Endodermal cell (in vitro differentiated cells): ENCODE data around the gene N4BP2L2. TPM values are rescaled to one million over a fixed set of nuclear protein-coding genes. Genes with fewer than 3 reads are reported as not detected.

Experiments
- DNase-seq: peaks from one replicate; pipeline ENCODE4 v3.0.0-alpha.2; 2017
- H3K27ac ChIP-seq: 2 replicates; pipeline ENCODE4 v1.5.1; 2013; ENCODE audit warnings: mild to moderate bottlenecking, low read depth, low read length, moderate library complexity
- H3K27me3 ChIP-seq: 2 replicates; pipeline ENCODE4 v1.6.1; 2013; ENCODE audit warnings: mild to moderate bottlenecking, low read length, moderate library complexity; ENCODE audit not compliant: insufficient read depth, control insufficient read depth, poor library complexity, severe bottlenecking
- H3K36me3 ChIP-seq: 2 replicates; pipeline ENCODE4 v1.7.0; 2013; ENCODE audit warnings: mild to moderate bottlenecking, low read length, moderate library complexity; ENCODE audit not compliant: control insufficient read depth, insufficient read depth
- H3K4me1 ChIP-seq: one replicate; pipeline ENCODE4 v1.7.0; 2013; ENCODE audit warnings: low read length; ENCODE audit not compliant: control insufficient read depth, insufficient read depth
- H3K4me3 ChIP-seq: 2 replicates; pipeline ENCODE4 v1.5.1; 2013; ENCODE audit warnings: mild to moderate bottlenecking, low read length, moderate library complexity
- H3K9ac ChIP-seq: 2 replicates; pipeline ENCODE4 v1.6.1; 2013; ENCODE audit warnings: mild to moderate bottlenecking, low read length, moderate library complexity; ENCODE audit not compliant: poor library complexity, severe bottlenecking; ENCODE audit errors: extremely low read depth
- H3K9me3 ChIP-seq: 2 replicates; pipeline ENCODE4 v1.6.1; 2013; ENCODE audit warnings: mild to moderate bottlenecking, low read length, moderate library complexity; ENCODE audit not compliant: control insufficient read depth
- H3K27ac Mint-ChIP-seq: 2 replicates; pipeline ENCODE4 v1.8.0; 2020; ENCODE audit warnings: mixed read lengths
- H3K27me3 Mint-ChIP-seq: 2 replicates; pipeline ENCODE4 v1.8.0; 2021; ENCODE audit warnings: mild to moderate bottlenecking, mixed read lengths; ENCODE audit not compliant: insufficient read depth
- H3K36me3 Mint-ChIP-seq: 2 replicates; pipeline ENCODE4 v1.8.0; 2020; ENCODE audit warnings: low read depth, mixed read lengths
- H3K4me1 Mint-ChIP-seq: 2 replicates; pipeline ENCODE4 v1.8.0; 2020; ENCODE audit warnings: mixed read lengths
- H3K4me3 Mint-ChIP-seq: 2 replicates; pipeline ENCODE4 v1.8.0; 2020; ENCODE audit warnings: mild to moderate bottlenecking, moderate library complexity, mixed read lengths
- H3K9me3 Mint-ChIP-seq: 2 replicates; pipeline ENCODE4 v1.8.0; 2020; ENCODE audit warnings: mild to moderate bottlenecking, mixed read lengths
- CTCF ChIP-seq: fragments of 200-600 bp; sonication (generic); conservative IDR thresholded peaks from 2 replicates; pipeline ENCODE4 v1.5.0; 2021; ENCODE audit warnings: antibody characterized with exemption, mild to moderate bottlenecking
- WGBS, 2 experiments: methylation state at CpG; one replicate each; pipeline versions ENCODE4 v1.1.5 to v1.1.7; 2013; ENCODE audit warnings: missing lambda C conversion rate in 2 of 2, mixed read lengths in 1 of 2; ENCODE audit not compliant: insufficient coverage in 1 of 2, insufficient read length in 1 of 2; 5-methylcytosine and 5-hydroxymethylcytosine counted together
- total RNA-seq, 2 donors: library from RNA; stranded (reverse); fragmentation: NEBNext Ultra II Directional in 1 of 2; extraction: Animal tissue kit (Norgen Biotek cat#: 25700) in 1 of 2; gene quantifications; 2 replicates in 1 of 2; 3 replicates in 1 of 2; pipeline ENCODE4 v1.2.1, GENCODE V29; 2021

Gene N4BP2L2
- total RNA-seq, 2 donors from 2014 or later: 70.4 to 92.8 TPM

GRCh38 chr13:32431361-32431760, 107.2 kb downstream of the N4BP2L2 start:
- Histone ChIP-seq H3K27me3 (peaks cover 22% of the 10 kb centered on the region), H3K27ac (no peak overlapping the region), H3K9ac (no peak overlapping the region), H3K9me3 (no peaks in the 10 kb centered on the region), H3K36me3 (no peaks in the 10 kb centered on the region), H3K4me1 (no peaks in the 10 kb centered on the region), H3K4me3 (no peak overlapping the region)
- H3K4me1 Mint-ChIP-seq: peaks cover 7% of the 10 kb centered on the region
- H3K4me3 Mint-ChIP-seq: no peak overlapping the region
- no peak overlapping the region for H3K27ac Mint-ChIP-seq
- 94% methylated on average over 3 of the region's 5 CpGs; no CpG with 5 or more reads in 1 of the 2 experiments for WGBS, 2 experiments
- TF ChIP-seq CTCF: no peak
- H3K9me3 Mint-ChIP-seq: no peaks in the 10 kb centered on the region
- peaks cover 6% of the 10 kb centered on the region for H3K27me3 Mint-ChIP-seq
- no peak for DNase-seq
- H3K36me3 Mint-ChIP-seq: no peaks in the 10 kb centered on the region

DNA sequence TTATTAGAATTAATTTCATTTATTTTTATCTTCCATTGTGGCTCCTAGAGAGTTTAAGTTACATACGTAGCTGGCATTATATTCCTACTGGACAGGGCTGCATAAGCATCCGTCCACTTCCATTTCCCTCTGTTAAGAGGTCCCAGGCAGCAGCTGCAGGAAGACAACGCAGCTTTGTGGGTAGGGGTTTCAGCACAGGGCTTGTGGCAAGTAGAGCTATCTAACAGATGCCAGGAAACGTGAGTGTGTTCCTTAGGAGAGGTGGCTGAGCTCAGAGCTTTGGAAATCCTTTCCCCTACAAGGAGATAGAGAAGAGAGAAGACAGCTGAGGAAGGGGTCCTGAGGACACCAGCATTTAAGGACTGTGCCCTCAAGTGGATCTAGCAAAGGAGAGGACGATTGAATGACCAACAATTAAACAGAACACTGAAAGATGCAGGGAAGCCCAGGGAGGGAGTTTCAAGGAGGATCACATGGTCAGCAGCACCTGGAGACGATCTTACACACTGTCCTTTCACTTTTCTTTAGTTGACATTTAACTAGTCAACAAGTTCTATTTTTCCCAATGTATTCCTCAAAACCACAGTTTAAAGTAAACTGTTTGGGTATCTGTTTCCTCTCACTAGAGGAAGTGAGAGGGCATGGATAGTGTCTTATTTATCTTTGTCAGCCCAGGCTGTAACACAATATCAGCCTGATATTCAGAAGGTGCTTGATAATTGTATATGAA, 108.4 kb downstream of the N4BP2L2 start:
- H3K36me3 ChIP-seq: no peaks in the 10 kb centered on the region
- 93 to 97% methylated on average over 4 to 6 of the region's 6 CpGs for WGBS, 2 experiments
- H3K27ac Mint-ChIP-seq: no peak overlapping the region
- no peak for DNase-seq
- no peaks in the 10 kb centered on the region for H3K9me3 Mint-ChIP-seq
- peaks cover 14% of the 10 kb centered on the region for H3K27me3 Mint-ChIP-seq
- H3K9me3 ChIP-seq: no peaks in the 10 kb centered on the region
- no peak for TF ChIP-seq CTCF
- no peaks in the 10 kb centered on the region for H3K4me1 ChIP-seq
- peaks cover 34% of the 10 kb centered on the region for H3K27me3 ChIP-seq
- H3K4me3 Mint-ChIP-seq: no peak overlapping the region
- H3K4me3 ChIP-seq: no peak overlapping the region
- no peak overlapping the region for H3K9ac ChIP-seq
- H3K36me3 Mint-ChIP-seq: no peaks in the 10 kb centered on the region
- no peak overlapping the region for H3K27ac ChIP-seq
- H3K4me1 Mint-ChIP-seq: peaks cover 11% of the 10 kb centered on the region

DNA sequence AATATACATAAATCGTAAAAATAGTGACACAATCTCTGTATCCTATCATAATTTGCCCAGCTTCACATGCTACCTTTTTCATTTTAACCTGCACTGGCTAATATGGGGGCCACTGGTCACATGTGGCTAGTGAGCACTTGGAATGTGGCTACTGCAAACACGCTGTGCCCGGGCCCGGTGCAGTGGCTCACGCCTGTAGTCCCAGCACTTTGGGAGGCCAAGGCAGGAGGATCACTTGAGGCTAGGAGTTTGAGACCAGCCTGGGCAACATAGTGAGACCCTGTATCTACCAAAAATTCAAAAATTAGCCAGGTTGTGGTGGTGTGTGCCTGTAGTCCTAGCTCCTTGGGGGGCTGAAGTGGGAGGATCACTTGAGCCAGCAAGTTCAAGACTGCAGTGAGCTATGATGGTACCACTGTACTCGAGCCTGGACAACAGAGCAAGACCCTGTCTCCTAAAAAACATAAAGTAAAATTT, 109.1 kb downstream of the N4BP2L2 start:
- no peak for TF ChIP-seq CTCF
- Histone ChIP-seq H3K36me3 (no peaks in the 10 kb centered on the region), H3K27ac (no peak overlapping the region), H3K9me3 (no peaks in the 10 kb centered on the region), H3K9ac (no peak overlapping the region), H3K4me3 (no peak overlapping the region), H3K4me1 (no peaks in the 10 kb centered on the region), H3K27me3 (peaks cover 37% of the 10 kb centered on the region)
- Mint-ChIP-seq H3K4me3 (no peak overlapping the region), H3K4me1 (peaks cover 11% of the 10 kb centered on the region), H3K27me3 (peaks cover 15% of the 10 kb centered on the region), H3K27ac (no peak overlapping the region), H3K9me3 (no peaks in the 10 kb centered on the region), H3K36me3 (no peaks in the 10 kb centered on the region)
- 93 to 96% methylated on average over 4 to 6 of the region's 6 CpGs for WGBS, 2 experiments
- no peak for DNase-seq
